ENCODE measurements around the gene CD300LD.
"Not testable (repeated sequence)": the region's sequence is repeated elsewhere in the genome, so short reads cannot be mapped to it uniquely, and the experiment has no call there.

CD300LD gene

DNA sequence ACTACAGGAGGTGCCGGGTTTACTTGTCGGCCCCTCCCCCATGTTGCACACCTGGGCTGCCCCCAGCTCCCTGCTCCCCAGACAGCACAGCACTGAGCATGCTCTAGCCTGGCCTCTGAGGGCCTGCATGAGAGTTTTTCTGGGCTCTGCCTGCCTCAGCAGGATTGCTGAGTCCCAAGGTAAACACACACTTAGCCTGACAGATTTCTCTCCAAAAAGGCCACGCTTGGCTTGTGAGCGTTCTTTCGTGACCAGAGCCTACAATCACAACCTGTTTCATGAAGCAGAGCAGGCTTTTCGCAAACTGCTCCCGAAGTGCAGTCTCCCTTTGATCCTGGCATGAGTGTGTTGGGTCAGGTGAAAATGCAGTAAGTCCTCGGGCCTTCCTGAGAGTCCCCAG lies 41.2 kb upstream of the CD300LD start:
- no peak overlapping the region for H3K4me3 ChIP-seq (replicated peaks; ENCODE audit: low read depth, low read length)
- DNase-seq (ENCODE audit: extremely low read depth, low read depth) = no peak
- TF ChIP-seq CTCF (IDR thresholded peaks at IDR 0.05; ENCODE audit: low read depth, low read length, missing control alignments) = no peak

- no peak for DNase-seq (ENCODE audit: extremely low read depth, low read depth)
- H3K4me3 ChIP-seq (replicated peaks; ENCODE audit: low read depth, low read length) = no peak overlapping the region
- no peak for TF ChIP-seq CTCF (IDR thresholded peaks at IDR 0.05; ENCODE audit: low read depth, low read length, missing control alignments)
These were observed 40.5 kb upstream of the CD300LD start for GRCh38 chr17:74632617-74633016.

- no peak for TF ChIP-seq CTCF (IDR thresholded peaks at IDR 0.05; ENCODE audit: low read depth, low read length, missing control alignments)
- no peak overlapping the region for H3K4me3 ChIP-seq (replicated peaks; ENCODE audit: low read depth, low read length)
- DNase-seq (ENCODE audit: extremely low read depth, low read depth) = no peak
These were observed 39.7 kb upstream of the CD300LD start for GRCh38 chr17:74631468-74632450.

GRCh38 chr17:74630251-74630650 lies 38.2 kb upstream of the CD300LD start:
- not testable (repeated sequence) for H3K4me3 ChIP-seq (replicated peaks; ENCODE audit: low read depth, low read length); DNase-seq (ENCODE audit: extremely low read depth, low read depth)

GRCh38 chr17:74625661-74626060 lies 33.6 kb upstream of the CD300LD start:
- TF ChIP-seq CTCF (IDR thresholded peaks at IDR 0.05; ENCODE audit: low read depth, low read length, missing control alignments) = no peak
- DNase-seq (ENCODE audit: extremely low read depth, low read depth) = no peak
- H3K4me3 ChIP-seq (replicated peaks; ENCODE audit: low read depth, low read length) = no peak overlapping the region

GRCh38 chr17:74624131-74624530 lies 32.0 kb upstream of the CD300LD start:
- no peak for TF ChIP-seq CTCF (IDR thresholded peaks at IDR 0.05; ENCODE audit: low read depth, low read length, missing control alignments)
- H3K4me3 ChIP-seq (replicated peaks; ENCODE audit: low read depth, low read length) = no peak overlapping the region
- DNase-seq (ENCODE audit: extremely low read depth, low read depth) = no peak

GRCh38 chr17:74623693-74624093 lies 31.6 kb upstream of the CD300LD start, which contains the start of gene CD300E:
Gene CD300E, minus strand, starts transcription at chr17:74623738. Its CDS starts 117 bp downstream, at chr17:74623621.
- no peak for TF ChIP-seq CTCF (IDR thresholded peaks at IDR 0.05; ENCODE audit: low read depth, low read length, missing control alignments)
- no peak for DNase-seq (ENCODE audit: extremely low read depth, low read depth)
- no peak within 1 kb of the TSS for H3K4me3 ChIP-seq (replicated peaks; ENCODE audit: low read depth, low read length)
